HG02571 (cell line): Measurements from ENCODE around the gene RFTN1.

ENCODE experiments used
- ATAC-seq: cut with Tn5 transposase; IDR thresholded peaks from one replicate; pipeline ENCODE4 v1.9.1; 2021; ENCODE audit warnings: mild to moderate bottlenecking, moderate library complexity; ENCODE audit not compliant: unreplicated experiment

The RFTN1 gene

GRCh38 chr3:16487511-16488175, 25.9 kb downstream of the RFTN1 start:
- ATAC-seq = no peak

DNA sequence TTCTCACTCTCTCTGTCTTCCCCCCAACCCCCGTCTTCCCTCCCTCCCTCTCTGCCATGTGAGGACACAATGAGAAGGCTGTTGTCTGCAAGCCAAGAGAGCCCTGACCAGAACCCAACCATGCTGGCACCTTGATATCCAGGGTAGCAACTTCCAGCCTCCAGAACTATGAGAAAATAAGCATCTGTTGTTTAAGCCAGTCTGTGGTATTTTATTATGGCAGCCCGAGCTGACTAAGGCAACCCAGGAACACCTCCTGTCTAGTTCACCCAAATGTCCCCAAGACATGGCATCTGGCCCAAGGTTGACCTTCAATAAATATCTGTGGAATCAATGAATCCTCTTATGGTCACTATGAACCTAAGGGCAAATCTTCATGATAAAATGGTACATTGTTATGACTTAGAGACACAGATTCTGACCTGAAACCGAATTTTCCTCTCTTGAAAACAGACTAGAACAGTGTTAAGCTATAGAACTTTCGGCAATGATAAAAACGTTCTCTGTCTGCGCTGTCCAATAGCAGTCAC, 26.5 kb downstream of the RFTN1 start:
- ATAC-seq = no peak

GRCh38 chr3:16486201-16486600, 27.3 kb downstream of the RFTN1 start:
- ATAC-seq = no peak

- ATAC-seq = no peak
Measured at GRCh38 chr3:16485395-16485992, 28.0 kb downstream of the RFTN1 start.

DNA sequence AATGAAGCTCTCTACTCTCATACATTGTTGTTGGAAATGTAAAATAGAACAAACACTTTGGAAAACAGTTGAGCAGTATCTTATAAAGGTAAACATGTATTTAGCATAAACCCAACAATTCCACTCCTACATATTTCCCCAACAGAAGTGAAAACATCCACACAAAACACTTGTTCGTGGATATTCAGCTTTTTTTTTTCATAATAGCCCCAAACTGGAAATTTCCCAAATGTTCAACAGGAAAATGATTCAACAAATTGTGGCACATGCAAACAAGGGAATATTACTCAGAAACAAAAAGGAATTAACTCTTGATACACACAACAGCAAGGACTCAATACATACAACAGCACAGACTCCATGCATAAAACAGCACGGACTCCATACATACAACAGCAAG, 28.5 kb downstream of the RFTN1 start:
- ATAC-seq = no peak

GRCh38 chr3:16484216-16484615, 29.3 kb downstream of the RFTN1 start:
- ATAC-seq = no peak

DNA sequence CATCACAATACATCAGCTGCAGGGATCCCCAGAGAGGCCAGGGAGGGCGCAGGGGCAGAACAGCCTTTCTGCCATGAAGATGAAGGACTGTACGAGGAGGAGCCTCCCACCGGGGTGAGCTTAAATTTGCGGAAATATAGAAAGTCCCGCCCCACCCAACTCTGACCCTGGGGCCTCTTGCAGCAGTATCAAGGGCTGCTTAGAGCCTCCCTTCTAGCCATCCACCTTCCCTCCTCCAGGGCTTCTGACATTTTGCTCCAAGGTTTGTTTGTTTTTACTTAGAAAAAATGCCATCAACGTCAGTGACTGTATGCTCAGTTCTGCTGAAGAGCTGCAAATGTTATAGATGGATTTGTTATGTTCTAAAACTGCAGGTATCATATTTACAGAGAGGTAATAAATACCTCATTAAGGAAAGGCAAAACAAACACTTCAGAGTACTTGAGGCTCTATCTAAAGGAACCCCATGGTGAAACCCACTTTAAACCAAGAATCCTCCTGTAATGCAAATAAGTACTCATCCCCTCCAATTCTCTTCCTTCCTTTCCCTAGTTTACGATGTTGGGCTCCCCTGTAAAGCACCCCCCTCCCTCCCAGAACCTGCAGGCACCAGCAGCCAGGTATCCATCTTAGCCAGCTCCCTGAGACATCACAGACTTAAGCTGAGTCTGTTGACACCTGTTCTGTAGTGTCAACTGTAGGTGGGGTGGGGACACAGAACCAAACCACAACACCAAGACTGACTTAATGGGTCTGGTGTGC, 30.5 kb downstream of the RFTN1 start:
- ATAC-seq = peak; percentile 47

- ATAC-seq = peak; percentile 15
Measured at GRCh38 chr3:16482194-16482769, 31.2 kb downstream of the RFTN1 start.

DNA sequence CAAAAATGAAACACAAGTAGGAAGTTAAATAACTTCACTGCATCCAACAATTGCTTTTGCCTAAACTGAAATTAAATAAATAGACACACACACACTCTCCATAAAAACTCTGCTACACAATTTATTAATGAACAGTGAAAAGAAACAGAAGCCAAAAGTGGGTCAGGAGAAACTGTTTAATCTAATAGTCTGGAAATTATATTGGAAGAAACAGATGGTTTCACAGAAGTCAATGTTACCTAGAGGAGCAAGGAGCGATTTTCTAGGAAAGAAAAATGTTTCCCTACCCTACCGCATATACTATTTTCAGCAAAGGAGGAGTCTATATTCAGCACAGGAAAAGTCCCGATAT, 32.0 kb downstream of the RFTN1 start:
- no peak for ATAC-seq

DNA sequence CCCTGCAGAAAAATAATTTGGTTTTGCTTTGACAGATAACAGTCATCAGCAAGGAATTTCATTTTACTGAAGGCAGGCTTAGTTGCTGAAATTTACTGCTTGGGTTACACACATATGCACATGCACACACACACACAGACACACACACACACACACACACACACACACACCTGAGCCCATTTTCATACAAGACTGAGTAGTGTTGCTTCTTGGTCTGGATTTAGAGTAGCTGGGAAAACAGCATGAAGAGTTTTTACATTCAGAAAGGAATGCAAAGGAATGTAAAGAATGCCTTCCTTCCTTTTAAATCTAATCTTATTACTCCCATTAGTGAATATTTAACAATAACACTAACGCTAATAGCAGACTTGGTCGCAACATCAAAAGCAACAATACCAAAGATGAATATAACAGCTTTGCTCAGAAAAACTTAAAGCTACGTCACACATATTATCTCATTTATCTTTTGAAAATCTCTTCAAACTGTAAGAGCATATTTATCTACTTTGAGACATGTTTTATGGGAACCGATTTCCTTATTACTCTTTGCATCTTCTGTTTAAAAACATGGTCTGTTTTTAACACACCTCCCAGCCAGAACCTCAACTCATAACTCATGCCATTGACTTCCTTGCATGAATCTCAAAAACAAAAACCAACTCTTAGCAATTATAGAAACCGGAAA, 32.5 kb downstream of the RFTN1 start:
- no peak for ATAC-seq

DNA sequence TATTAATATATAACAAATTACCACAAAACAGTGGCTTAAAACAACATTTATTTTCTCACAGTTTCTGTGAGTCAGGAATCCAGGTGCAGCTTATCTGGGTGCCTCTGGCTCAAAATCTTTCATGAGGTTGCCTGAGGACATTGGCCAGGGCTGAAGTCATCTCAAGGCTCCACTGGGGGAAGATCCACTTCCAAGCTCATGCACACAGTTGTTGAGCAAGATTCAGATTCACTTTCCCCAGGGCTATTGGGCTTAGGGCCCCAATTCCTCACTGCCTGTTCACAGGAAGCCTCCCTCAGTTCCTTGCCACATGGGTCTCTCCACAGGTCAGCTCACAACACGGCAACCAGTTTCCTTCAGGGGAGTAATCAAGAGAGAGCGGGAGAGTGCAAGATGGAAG, 35.0 kb downstream of the RFTN1 start:
- ATAC-seq = no peak

GRCh38 chr3:16477521-16477920, 36.0 kb downstream of the RFTN1 start:
- no peak for ATAC-seq

- no peak for ATAC-seq
Measured at GRCh38 chr3:16477056-16477455, 36.4 kb downstream of the RFTN1 start.

- no peak for ATAC-seq
Measured at GRCh38 chr3:16476636-16477035, 36.9 kb downstream of the RFTN1 start.

DNA sequence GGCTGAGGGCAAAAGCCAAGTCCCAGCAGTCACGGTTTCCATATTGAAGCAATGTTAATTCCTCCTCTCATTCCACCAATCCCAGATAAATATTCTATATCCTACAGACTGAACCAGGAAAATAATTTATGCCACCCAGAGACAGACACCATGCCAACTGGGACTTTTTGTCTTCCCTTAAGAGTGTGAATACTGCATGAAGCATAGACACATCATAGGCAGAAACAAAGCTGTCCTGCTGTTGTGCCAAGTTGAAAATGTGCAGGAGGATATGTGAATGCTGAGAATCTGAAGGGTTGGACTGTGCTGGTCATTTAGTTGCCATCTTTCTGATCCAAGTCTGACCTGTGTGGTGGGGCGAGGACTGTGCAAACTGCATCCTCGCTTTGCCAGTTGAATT, 37.7 kb downstream of the RFTN1 start:
- ATAC-seq = no peak

- no peak for ATAC-seq
Measured at GRCh38 chr3:16474920-16475319, 38.6 kb downstream of the RFTN1 start.

- no peak for ATAC-seq
Measured at GRCh38 chr3:16474216-16474615, 39.3 kb downstream of the RFTN1 start.

DNA sequence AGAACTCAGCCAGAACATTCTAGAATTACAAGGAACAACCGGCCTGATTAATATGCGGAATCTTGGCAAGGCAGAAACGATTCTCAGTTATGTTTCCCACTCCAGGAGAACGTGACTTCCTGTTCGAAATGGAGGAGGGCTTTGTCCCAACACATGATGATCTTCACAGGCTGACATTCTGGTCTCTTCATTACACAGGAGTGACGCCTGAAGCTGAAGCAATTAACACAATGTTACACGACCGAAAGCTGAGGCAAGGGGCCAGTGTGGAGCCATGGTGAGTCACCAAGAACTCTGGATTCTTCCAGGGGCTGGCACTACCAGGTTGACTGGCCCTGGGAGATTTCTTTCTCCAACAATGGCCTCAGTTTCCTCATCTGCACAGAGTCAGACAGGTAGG, 40.9 kb downstream of the RFTN1 start:
- no peak for ATAC-seq

- ATAC-seq = no peak
Measured at GRCh38 chr3:16471897-16472296, 41.6 kb downstream of the RFTN1 start.

- ATAC-seq = no peak
Measured at GRCh38 chr3:16470590-16470989, 42.9 kb downstream of the RFTN1 start.
